SU-DHL-6 (cell line): Measurements from ENCODE around the gene CFHR5.
"Not testable (repeated sequence)": the region's sequence is repeated elsewhere in the genome, so short reads cannot be mapped to it uniquely, and the experiment has no call there.

Source experiments
- H2AFZ ChIP-seq: fragments of 200-600 bp; sonication (generic); 2 replicates; pipeline ENCODE4 v1.6.1; 2014; ENCODE audit warnings: low read depth, mild to moderate bottlenecking, moderate library complexity, mixed read lengths, antibody characterized with exemption, low read length; ENCODE audit not compliant: severe bottlenecking
- H3F3A ChIP-seq: fragments of 200-600 bp; shearing (Covaris generic); 2 replicates; pipeline ENCODE4 v1.6.0; 2016; ENCODE audit warnings: antibody characterized with exemption, mild to moderate bottlenecking; ENCODE audit not compliant: insufficient read depth
- H3K27ac ChIP-seq: fragments of 200-600 bp; sonication (generic); 2 replicates; pipeline ENCODE4 v1.5.1; 2016; ENCODE audit warnings: low read depth, mild to moderate bottlenecking, low read length, moderate library complexity, mixed read lengths
- H3K27me3 ChIP-seq: fragments of 200-600 bp; sonication (generic), shearing (Covaris generic); 2 replicates; pipeline ENCODE4 v1.6.0; 2014; ENCODE audit warnings: mild to moderate bottlenecking, low read length
- H3K36me3 ChIP-seq: fragments of 200-600 bp; sonication (generic); 2 replicates; pipeline ENCODE4 v1.6.1; 2014; ENCODE audit warnings: mild to moderate bottlenecking, low read length, mixed read lengths
- H3K4me2 ChIP-seq: fragments of 300-600, 200-600 bp; shearing (Covaris generic), sonication (generic); 2 replicates; pipeline ENCODE4 v1.6.0; 2014; ENCODE audit warnings: low read length, low read depth, mild to moderate bottlenecking; ENCODE audit not compliant: poor library complexity, severe bottlenecking
- H3K4me3 ChIP-seq: fragments of 200-600 bp; sonication (generic); 2 replicates; pipeline ENCODE4 v1.5.1; 2014; ENCODE audit warnings: antibody characterized with exemption, low read length, mild to moderate bottlenecking, mixed read lengths; ENCODE audit not compliant: insufficient read depth, poor library complexity, severe bottlenecking
- H3K79me2 ChIP-seq: fragments of 200-600 bp; sonication (generic); 2 replicates; pipeline ENCODE4 v1.6.1; 2014; ENCODE audit warnings: mild to moderate bottlenecking, low read length, moderate library complexity; ENCODE audit not compliant: insufficient read depth
- H3K9ac ChIP-seq: fragments of 200-600 bp; sonication (generic); 2 replicates; pipeline ENCODE4 v1.7.0; 2014; ENCODE audit warnings: mild to moderate bottlenecking, low read length
- H3K9me2 ChIP-seq: fragments of 200-600 bp; sonication (generic); replicated peaks from 2 replicates; pipeline ENCODE4 v1.6.1; 2014; ENCODE audit warnings: low read length; ENCODE audit not compliant: insufficient read depth
- H3K9me3 ChIP-seq: fragments of 200-600 bp; sonication (generic); 2 replicates; pipeline ENCODE4 v1.6.1; 2014; ENCODE audit warnings: low read length, mixed read lengths; ENCODE audit not compliant: insufficient read depth
- H4K20me1 ChIP-seq: fragments of 200-600 bp; sonication (generic); 2 replicates; pipeline ENCODE4 v1.6.1; 2014; ENCODE audit warnings: low read depth, mild to moderate bottlenecking, antibody characterized with exemption, low read length, moderate library complexity, mixed read lengths
- EZH2phosphoT487 ChIP-seq: fragments of 200-600 bp; sonication (generic), shearing (Covaris generic); conservative IDR thresholded peaks from 2 replicates; pipeline ENCODE4 v1.6.1; 2018; ENCODE audit warnings: mild to moderate bottlenecking, antibody characterized with exemption, low read length, moderate library complexity, mixed read lengths
- TF ChIP-seq, protein P1 (sequence below): fragments of 200-600 bp; sonication (generic); IDR thresholded peaks from one replicate; pipeline ENCODE4 v1.5.1; 2017; ENCODE audit warnings: antibody characterized with exemption, mild to moderate bottlenecking, low read length, moderate library complexity; ENCODE audit not compliant: insufficient read depth, poor library complexity, severe bottlenecking

The CFHR5 gene

GRCh38 chr1:197029749-197030148 lies 52.4 kb downstream of the CFHR5 start:
- Histone ChIP-seq H3K4me3 (no peak overlapping the region), H3K36me3 (no peaks in the 10 kb centered on the region), H4K20me1 (no peaks in the 10 kb centered on the region), H3K9me2 (no peaks in the 10 kb centered on the region), H2AFZ (no peak overlapping the region), H3F3A (no peaks in the 10 kb centered on the region), H3K27me3 (no peaks in the 10 kb centered on the region), H3K9ac (no peak overlapping the region), H3K27ac (no peak overlapping the region), H3K4me2 (no peak overlapping the region), H3K9me3 (no peaks in the 10 kb centered on the region), H3K79me2 (no peaks in the 10 kb centered on the region)
- TF ChIP-seq, protein P1, sequence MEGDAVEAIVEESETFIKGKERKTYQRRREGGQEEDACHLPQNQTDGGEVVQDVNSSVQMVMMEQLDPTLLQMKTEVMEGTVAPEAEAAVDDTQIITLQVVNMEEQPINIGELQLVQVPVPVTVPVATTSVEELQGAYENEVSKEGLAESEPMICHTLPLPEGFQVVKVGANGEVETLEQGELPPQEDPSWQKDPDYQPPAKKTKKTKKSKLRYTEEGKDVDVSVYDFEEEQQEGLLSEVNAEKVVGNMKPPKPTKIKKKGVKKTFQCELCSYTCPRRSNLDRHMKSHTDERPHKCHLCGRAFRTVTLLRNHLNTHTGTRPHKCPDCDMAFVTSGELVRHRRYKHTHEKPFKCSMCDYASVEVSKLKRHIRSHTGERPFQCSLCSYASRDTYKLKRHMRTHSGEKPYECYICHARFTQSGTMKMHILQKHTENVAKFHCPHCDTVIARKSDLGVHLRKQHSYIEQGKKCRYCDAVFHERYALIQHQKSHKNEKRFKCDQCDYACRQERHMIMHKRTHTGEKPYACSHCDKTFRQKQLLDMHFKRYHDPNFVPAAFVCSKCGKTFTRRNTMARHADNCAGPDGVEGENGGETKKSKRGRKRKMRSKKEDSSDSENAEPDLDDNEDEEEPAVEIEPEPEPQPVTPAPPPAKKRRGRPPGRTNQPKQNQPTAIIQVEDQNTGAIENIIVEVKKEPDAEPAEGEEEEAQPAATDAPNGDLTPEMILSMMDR, result no peak
- no peak for TF ChIP-seq EZH2phosphoT487

DNA sequence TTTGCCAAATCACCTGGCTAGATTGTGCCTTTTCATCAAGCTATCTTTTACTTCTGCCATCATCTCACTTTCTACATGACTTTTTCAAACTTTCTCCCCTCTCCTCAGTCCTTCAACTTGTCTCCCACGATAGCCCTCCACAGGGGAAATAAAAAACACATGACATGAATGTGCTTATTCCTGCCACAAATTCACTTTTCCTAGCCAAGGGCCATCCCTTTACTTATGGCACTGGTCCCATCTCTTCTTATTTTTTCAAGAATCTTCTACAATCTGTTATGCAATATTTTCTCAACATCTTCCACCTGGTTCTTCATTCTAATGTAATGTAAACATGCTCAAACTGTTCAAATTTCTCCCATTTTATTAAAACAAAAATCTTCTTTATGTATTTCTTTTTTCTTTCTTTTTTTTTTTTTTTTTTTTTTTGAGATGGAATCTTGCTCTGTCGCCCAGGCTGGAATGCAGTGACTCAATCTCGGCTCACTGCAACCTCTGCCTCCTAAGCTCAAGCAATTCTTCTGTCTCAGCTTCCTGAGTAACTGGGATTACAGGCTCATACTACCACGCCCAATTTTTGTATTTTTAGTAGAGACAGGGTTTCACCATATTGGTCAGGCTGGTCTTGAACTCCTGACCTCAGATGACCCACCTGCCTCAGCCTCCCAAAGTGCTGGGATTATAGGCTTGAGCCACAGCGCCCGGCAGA lies 57.4 kb downstream of the CFHR5 start:
- H3K9me2 ChIP-seq, H3K36me3 ChIP-seq, H4K20me1 ChIP-seq, H3K4me3 ChIP-seq, H3F3A ChIP-seq, H3K9me3 ChIP-seq, H3K9ac ChIP-seq, H3K4me2 ChIP-seq, H2AFZ ChIP-seq, H3K79me2 ChIP-seq, H3K27ac ChIP-seq, H3K27me3 ChIP-seq: not testable (repeated sequence)

DNA sequence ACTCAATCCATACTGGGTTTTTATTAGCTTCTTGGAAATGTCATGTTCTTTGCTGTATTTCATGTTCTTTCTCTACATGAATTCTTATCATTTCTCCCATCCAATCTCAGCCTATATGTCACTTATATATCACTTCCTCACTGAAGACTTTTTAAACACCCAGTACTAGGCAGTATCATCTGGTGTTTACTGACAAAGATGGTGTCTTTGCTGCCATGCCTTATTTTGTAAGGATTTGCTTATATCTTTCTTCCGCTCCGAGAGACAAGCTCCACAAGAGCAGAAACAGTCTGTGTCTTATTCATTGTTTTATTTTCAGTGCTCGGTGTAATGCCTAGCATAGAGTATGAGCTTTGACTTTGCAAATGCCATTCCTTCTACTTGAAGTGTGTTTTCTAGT lies 59.5 kb downstream of the CFHR5 start:
- no peak for TF ChIP-seq EZH2phosphoT487
- TF ChIP-seq, protein P1, result no peak
- Histone ChIP-seq H3K4me3 (no peak overlapping the region), H3K27me3 (no peaks in the 10 kb centered on the region), H3K79me2 (no peaks in the 10 kb centered on the region), H3K9ac (no peak overlapping the region), H3K36me3 (no peaks in the 10 kb centered on the region), H3K9me2 (no peaks in the 10 kb centered on the region), H3K4me2 (no peak overlapping the region), H3F3A (no peaks in the 10 kb centered on the region), H3K9me3 (no peaks in the 10 kb centered on the region), H3K27ac (no peak overlapping the region), H2AFZ (no peak overlapping the region), H4K20me1 (no peaks in the 10 kb centered on the region)

DNA sequence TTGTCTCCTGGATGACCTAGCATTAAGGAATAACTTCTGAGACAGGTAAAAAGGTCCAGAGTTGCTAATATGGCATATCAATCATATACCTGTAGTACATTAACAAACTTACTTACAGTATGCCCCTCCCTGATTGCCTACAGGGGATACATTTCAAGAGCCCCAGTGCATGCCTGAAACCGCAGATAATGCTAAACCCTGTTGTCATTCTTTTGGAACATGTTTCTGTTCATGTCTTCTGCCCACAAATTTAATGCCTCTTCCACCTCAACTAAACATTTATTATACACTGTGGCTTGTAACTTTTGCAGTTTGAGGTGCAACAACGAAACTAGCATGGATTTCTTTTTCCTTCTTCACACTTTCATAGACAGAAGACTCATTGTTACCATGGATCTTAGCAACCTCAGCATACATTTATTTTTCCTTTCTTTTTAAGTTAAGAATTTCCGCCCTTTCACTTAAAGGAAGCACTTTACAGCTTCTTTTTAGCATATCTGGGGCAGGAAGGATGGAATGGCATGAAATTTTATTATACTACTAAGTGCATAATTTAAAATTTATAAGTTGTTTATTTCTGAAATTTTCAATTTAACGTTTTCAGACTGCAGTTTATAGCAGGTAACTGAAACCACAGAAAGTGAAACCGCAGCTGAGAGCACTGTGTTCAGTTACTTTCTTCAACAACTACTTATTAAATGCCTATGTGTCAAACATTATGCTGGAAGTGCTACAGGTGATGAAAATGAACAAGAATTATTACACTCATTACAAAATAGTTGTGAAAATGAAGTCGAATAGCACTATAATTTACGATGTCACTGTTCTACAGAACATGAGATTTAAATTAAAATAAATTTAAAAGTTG lies 64.4 kb downstream of the CFHR5 start:
- Histone ChIP-seq H3K27me3 (no peaks in the 10 kb centered on the region), H3K4me3 (no peak overlapping the region), H3K36me3 (no peaks in the 10 kb centered on the region), H3K79me2 (no peaks in the 10 kb centered on the region), H3K27ac (no peak overlapping the region), H3F3A (no peaks in the 10 kb centered on the region), H3K4me2 (peak overlapping the region; percentile 50), H4K20me1 (no peaks in the 10 kb centered on the region), H3K9me2 (no peaks in the 10 kb centered on the region), H2AFZ (peak overlapping the region; percentile 69), H3K9me3 (no peaks in the 10 kb centered on the region), H3K9ac (no peak overlapping the region; the same call in 1 of the 2 replicates)
- no peak for TF ChIP-seq EZH2phosphoT487
- TF ChIP-seq, protein P1, result no peak
